Left ventricle myocardium superior (tissue), 1 donor: Measurements from ENCODE around the gene TPMT. TPM values are rescaled to one million over a fixed set of nuclear protein-coding genes. Genes with fewer than 3 reads are reported as not detected.

Experiments
- ATAC-seq: fragments of 200-7000 bp; cut with Tn5 transposase; one replicate; pipeline ENCODE4 v1.9.1; 2020; ENCODE audit warnings: mild to moderate bottlenecking, moderate library complexity
- DNase-seq: peaks from one replicate; pipeline ENCODE4 v3.0.0-alpha.2; 2020
- intact Hi-C: fragments of 100-400 bp; cut with micrococcal nuclease; formaldehyde crosslinking; loops from one replicate; pipeline ENCODE4 v1.11.0; 2022
- total RNA-seq: library from RNA; stranded (reverse); fragmentation: NEBNext Ultra II Directional; extraction: Animal tissue kit (Norgen Biotek cat#: 25700); gene quantifications from one replicate; pipeline ENCODE4 v1.2.1, GENCODE V29; 2021
- donor health status: DM: no; HTN: yes; CAD: no; lungs with severe emphysema.

The TPMT gene
- total RNA-seq, 1 donor from 2014 or later = 14.3 TPM

DNA sequence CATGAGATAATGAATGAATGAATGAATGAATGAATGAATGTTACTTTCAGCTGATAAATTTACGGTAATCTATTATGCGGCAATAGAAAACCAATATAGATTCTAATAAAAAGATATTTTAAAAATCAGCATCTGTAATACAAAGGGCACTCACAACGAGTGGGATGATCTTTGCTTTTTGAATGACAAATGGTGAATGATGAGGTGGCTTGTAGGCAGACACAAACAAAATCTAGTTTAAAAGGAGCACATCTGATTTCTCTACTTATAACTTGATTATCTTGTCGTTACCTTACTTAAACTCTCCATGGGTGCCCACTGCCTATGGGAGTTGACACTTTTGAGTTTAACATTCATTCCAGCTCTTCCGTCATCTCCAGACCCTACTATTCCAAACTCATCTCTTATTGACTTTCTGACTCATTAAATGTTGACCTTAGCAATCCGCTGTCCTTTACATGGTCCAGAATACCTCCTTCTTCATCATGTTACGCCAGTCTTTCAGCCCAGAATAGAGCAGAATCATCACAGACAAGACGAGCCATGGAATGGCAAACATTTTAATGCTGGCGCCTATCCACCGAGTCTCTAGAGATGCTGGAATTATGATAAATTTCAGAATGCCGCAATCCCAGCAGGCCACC, 73.7 kb downstream of the TPMT start:
- ATAC-seq = no peak
- no peak for DNase-seq
- intact Hi-C loops = no loop called here

DNA sequence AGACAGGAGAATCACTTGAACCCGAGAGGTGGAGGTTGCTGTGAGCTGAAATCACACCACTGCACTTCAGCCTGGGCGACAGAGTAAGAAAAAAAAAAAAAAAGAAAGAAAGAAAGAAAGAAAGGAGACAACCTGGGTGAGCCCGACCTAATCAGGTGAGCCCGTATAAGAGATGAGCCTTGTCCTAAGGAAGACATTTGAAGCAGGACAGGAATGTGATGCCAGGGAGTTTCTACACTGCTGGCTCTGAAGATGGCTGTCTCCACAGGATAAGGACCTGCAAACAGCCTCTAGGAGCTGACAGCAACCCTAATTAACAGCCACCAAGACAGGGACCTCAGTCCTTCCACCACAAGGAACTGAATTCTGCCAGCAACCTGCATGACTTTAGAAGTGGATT, 74.3 kb downstream of the TPMT start:
- ATAC-seq = no peak
- no peak for DNase-seq
- intact Hi-C loops = no loop called here

DNA sequence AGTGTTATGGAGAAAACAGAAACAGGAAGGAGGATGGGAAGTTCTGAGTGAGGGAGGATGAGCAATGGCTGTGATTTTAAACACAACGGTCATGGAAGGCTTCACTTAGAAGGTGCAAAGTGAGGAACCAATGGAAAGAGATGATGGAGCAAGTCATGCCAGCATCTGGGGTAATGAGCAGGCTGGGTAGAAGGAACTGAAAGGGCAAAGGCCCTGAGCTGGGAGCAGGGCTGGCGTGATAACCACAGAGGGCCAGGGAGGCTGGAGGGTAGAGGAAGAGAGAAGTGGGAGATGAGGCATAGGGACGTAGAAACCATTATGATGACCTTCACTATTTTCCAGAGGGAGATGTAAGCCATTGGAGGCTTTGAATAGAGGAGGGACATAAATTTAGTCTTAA, 76.0 kb downstream of the TPMT start:
- intact Hi-C loops = no loop called here
- no peak for ATAC-seq
- no peak for DNase-seq

Other genes with a start within 250 kb of the TPMT start
- gene KIF13A, start 167.4 kb downstream of the TPMT start, total RNA-seq = 59.5 TPM
- gene NHLRC1, start 32.4 kb downstream of the TPMT start, total RNA-seq = 1.3 TPM
- gene KDM1B, start 345 bp upstream of the TPMT start, total RNA-seq = 13.3 TPM
- 69.1 TPM for gene DEK, start 109.5 kb upstream of the TPMT start, total RNA-seq
- 22.2 TPM for gene RNF144B, start 232.3 kb upstream of the TPMT start, total RNA-seq